Skin of body (tissue), 2 donors: Measurements from ENCODE around the gene RAB3A. TPM values are rescaled to one million over a fixed set of nuclear protein-coding genes. Genes with fewer than 3 reads are reported as not detected.
"Not testable (repeated sequence)": the region's sequence is repeated elsewhere in the genome, so short reads cannot be mapped to it uniquely, and the experiment has no call there.

Source experiments
- DNase-seq: peaks from one replicate; lab custom pipeline; 2025; lab: John Stamatoyannopoulos, UW
- total RNA-seq: library from RNA; depleted of rRNA; stranded (reverse); fragments of >200 nt; gene quantifications from one replicate; pipeline ENCODE4 v1.2.3, GENCODE V29; 2014

Gene RAB3A
- total RNA-seq, 1 donor from 2014 or later = 3.0 TPM

- no peak for DNase-seq
These were observed 35.0 kb downstream of the RAB3A start for GRCh38 chr19:18168673-18169381.

- DNase-seq = no peak
These were observed 35.7 kb downstream of the RAB3A start for GRCh38 chr19:18167975-18168645.

- DNase-seq = no peak
These were observed 36.8 kb downstream of the RAB3A start for GRCh38 chr19:18167011-18167410.

GRCh38 chr19:18165794-18166544 is 37.9 kb downstream of the RAB3A start:
- DNase-seq = no peak

GRCh38 chr19:18164072-18164471 is 39.8 kb downstream of the RAB3A start:
- DNase-seq = no peak

GRCh38 chr19:18161636-18162002 is 42.2 kb downstream of the RAB3A start:
- DNase-seq = no peak

- no peak for DNase-seq
These were observed 42.7 kb downstream of the RAB3A start for GRCh38 chr19:18160971-18161635.

GRCh38 chr19:18160493-18160970 is 43.3 kb downstream of the RAB3A start:
- no peak for DNase-seq

GRCh38 chr19:18159810-18160209 is 44.0 kb downstream of the RAB3A start:
- DNase-seq = no peak

GRCh38 chr19:18159059-18159616 is 44.7 kb downstream of the RAB3A start:
- not testable (repeated sequence) for DNase-seq

GRCh38 chr19:18158467-18158866 is 45.4 kb downstream of the RAB3A start:
- DNase-seq = no peak

GRCh38 chr19:18157465-18158063 is 46.3 kb downstream of the RAB3A start:
- no peak for DNase-seq

- DNase-seq = peak; percentile 57
These were observed 46.9 kb downstream of the RAB3A start for GRCh38 chr19:18156841-18157464.

- DNase-seq = no peak
These were observed 47.6 kb downstream of the RAB3A start for GRCh38 chr19:18156268-18156667.

GRCh38 chr19:18155095-18156087 is 48.5 kb downstream of the RAB3A start:
- DNase-seq = no peak

- DNase-seq = no peak
These were observed 50.2 kb downstream of the RAB3A start for GRCh38 chr19:18153556-18154134.

GRCh38 chr19:18152817-18153555 is 50.9 kb downstream of the RAB3A start, which contains the start of gene PIK3R2:
TSS of gene PIK3R2 (plus strand) at chr19:18153163. CDS start at chr19:18155880, 2,717 bp downstream.
- DNase-seq = peak; percentile 99

GRCh38 chr19:18152442-18152816 is 51.4 kb downstream of the RAB3A start:
- DNase-seq = peak; percentile 97
